Thyroid gland (tissue), 4 donors: ENCODE results near the gene RCAN2.

Experiments
- POLR2A ChIP-seq, 2 donors: fragments of 450-650 bp; IDR thresholded peaks; one replicate each; pipeline ENCODE4 v1.6.1; 2017; ENCODE audit warnings: antibody characterized with exemption in 2 of 2, mild to moderate bottlenecking in 2 of 2, moderate library complexity in 1 of 2
- TF ChIP-seq, protein P1 (sequence below), 6 experiments: fragments of 200-600 bp in 3 of 6; fragments of 450-650 bp in 3 of 6; sonication (generic) in 3 of 6; IDR thresholded peaks; one replicate each; pipeline ENCODE4 v1.5.1; 2016 to 2019; ENCODE audit warnings: antibody characterized with exemption in 6 of 6, mild to moderate bottlenecking in 2 of 6, inconsistent platforms in 1 of 6, moderate library complexity in 1 of 6

DNA sequence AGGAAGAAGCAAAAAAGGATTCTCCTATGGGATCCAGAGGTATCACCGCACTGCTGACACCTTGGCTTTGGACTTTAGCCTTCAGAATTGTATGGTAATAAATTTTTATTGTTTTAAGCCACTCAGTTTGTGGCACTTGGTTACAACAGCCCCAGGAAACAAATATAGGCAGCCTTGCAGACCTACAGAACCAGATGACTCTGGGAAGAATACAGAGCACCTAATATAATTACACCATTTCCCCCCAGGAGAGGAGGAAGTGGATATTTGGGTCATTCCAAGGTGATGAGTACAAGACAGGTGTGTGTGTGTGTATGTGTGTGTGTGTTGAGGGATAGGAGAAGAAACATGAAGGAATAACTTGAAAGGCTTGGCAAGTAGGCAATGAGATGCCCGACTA lies 236.3 kb downstream of the RCAN2 start:
- TF ChIP-seq, protein P1, sequence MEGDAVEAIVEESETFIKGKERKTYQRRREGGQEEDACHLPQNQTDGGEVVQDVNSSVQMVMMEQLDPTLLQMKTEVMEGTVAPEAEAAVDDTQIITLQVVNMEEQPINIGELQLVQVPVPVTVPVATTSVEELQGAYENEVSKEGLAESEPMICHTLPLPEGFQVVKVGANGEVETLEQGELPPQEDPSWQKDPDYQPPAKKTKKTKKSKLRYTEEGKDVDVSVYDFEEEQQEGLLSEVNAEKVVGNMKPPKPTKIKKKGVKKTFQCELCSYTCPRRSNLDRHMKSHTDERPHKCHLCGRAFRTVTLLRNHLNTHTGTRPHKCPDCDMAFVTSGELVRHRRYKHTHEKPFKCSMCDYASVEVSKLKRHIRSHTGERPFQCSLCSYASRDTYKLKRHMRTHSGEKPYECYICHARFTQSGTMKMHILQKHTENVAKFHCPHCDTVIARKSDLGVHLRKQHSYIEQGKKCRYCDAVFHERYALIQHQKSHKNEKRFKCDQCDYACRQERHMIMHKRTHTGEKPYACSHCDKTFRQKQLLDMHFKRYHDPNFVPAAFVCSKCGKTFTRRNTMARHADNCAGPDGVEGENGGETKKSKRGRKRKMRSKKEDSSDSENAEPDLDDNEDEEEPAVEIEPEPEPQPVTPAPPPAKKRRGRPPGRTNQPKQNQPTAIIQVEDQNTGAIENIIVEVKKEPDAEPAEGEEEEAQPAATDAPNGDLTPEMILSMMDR (IDR thresholded peaks at IDR 0.05): no peak
- TF ChIP-seq POLR2A (IDR thresholded peaks at IDR 0.05): no peak
